DMS114 treated with DMSO at 0.1 percent for 48 hours (cell line): ENCODE data around the gene GEN1.

Experiments
- DNase-seq: peaks from one replicate; lab custom pipeline; 2025; ENCODE audit not compliant: unreplicated experiment; lab: John Stamatoyannopoulos, UW

The GEN1 gene

DNA sequence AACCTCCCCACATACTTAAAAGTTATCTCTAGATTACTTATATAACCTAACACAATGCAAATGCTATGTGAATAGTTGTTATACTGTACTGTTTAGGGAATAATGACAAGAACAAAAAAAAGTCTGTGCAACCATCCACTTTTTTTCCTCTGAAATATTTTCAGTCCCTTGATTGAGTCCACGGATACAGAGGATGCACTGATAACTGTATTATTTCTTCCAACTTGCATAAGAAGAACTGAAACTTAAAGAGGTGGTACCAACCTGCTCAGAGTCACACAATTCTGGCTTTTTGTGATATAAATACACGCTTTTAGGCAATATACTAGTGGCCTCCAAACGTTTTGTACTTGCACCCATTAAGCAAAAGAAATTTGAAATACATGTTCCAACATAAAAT, 1.7 kb upstream of the GEN1 start:
- no peak for DNase-seq

DNA sequence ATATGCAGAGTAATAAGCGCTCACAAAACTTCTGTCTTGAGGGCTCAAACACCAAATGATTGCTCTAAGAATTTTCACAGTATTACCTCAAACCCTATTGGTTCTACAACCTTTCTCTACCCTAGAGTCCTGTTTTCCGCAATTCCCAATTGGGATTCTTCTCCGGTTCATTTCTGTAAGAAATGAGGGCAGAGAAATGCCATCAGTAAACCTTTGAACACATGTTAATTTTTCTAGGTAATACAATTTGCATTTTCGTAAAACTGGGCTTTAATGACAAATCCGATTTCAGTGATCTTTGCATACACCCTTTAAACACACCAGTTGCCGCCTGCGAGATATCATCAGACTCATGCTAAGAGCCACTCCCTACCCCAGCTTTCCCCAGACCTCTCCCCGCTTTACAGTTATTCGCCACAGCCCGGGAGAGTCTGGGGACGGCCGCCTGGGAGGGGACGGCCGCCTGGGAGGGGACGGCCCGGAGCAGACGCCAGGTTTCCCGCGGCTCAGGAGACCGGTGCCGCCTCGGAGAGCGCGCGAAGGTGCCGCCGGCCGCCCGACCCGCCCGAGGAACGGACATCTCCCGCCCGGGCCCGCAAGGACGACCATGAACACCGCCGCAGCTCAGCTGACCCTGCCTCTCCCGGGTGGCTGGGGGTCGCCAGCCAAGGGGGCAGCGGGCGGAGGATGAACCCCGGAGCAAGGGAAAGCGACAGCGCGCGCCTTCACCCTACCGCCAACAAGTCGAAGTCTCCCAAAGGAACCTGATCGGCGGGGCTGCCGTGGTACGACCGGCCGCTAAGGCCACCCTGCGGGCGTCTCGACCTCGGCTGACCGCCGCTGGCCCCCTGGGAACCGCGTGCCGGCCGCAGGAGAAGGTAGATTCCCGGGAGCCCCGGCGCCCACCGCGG, 791 bp upstream of the GEN1 start:
- no peak for DNase-seq

DNA sequence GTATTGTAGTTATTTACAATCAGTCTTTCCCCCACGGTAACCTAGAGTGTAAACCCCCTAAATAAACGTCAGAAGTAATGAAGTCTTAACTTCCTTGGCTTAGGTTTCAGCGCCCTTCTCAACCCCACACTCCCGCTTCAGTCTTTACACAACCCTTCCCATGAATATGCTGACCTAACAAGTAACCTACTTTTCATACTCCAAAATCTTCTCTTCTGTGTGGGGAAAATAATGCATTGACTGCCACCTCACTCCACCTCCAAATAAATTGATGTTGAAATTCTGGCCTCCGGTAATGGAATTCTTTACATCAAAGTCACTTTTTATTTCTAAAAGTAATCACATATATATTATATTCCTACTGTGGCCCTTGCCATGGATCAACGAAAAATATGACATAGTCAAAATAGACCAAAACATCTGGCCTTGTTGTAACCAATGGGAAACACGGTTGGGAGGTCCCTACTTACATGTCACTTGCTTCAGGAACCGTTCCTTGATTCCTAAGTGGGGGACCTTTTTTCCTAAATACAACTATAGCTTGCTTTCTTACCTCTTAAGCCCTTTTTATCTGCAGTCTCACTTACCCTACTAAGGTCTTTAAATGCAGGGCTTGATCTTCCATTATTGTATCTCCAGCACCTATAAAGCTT, 961 bp downstream of the GEN1 start:
- no peak for DNase-seq

DNA sequence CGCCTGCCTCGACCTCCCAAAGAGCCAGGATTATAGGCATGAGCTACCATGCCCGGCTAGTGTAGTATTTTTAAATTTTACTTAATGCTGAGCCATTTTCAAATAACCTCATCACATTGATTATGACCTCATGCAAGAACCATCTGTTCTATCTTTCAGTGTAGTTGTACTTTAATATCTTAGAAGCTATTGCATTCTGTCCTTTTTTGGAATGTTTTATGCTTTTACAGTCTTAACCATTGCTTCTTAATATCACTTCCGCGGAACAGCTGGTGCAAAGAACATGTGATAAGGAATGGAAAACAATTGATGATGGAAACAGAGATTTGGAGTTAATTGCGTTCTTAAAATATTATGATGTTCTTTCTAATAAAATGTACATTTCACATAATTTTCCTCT, 2.7 kb downstream of the GEN1 start:
- no peak for DNase-seq

DNA sequence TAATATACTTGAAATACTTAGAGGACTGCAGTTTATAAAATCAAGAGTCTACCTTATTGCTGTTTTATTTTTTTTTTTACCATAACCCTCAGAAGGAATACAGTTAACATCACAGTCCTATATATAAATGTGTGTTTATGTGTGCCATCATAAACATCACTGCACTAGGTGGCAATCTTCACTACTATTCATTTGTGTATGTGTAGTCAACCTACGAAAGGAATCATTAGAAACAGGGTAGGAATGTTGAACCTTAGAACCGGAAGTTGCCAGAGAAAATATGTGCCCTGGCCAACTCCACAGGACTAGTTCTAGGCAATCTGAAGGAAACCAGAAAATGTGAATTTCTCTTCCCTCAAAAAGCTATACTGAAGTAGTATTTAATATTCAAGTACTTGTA, 3.4 kb downstream of the GEN1 start:
- no peak for DNase-seq

DNA sequence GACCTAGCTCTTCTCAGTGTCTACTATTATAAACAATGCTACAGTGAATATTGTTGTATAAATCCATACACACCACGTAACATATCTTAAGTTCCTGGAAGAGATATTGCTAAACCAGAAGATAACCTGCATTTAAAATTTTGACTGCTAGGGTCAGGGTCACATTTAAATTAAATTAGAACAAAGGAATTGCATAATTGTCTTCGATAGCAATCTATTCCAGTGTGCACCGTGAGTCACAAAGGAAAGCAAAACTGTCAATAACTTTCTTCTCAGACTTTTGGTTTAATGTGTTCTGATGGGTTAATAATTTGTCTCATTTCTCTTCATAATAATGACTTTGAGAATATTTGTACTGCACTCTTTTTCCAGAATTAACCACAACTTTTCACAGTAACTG, 4.2 kb downstream of the GEN1 start:
- no peak for DNase-seq

DNA sequence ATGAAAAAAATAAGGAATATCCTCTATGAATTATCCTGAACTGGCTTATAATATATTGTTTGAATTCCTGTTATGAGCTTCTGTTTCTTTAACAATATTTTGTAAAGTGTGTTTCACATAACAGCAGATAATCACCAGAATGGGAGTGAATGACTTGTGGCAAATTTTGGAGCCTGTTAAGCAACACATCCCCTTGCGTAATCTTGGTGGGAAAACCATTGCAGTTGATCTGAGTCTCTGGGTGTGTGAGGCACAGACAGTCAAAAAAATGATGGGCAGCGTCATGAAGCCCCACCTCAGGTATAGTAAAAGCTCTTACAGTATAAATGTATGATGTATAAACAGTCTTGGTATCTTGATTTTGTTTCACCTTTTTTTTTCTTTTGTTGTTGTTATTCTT, 5.9 kb downstream of the GEN1 start:
- no peak for DNase-seq

DNA sequence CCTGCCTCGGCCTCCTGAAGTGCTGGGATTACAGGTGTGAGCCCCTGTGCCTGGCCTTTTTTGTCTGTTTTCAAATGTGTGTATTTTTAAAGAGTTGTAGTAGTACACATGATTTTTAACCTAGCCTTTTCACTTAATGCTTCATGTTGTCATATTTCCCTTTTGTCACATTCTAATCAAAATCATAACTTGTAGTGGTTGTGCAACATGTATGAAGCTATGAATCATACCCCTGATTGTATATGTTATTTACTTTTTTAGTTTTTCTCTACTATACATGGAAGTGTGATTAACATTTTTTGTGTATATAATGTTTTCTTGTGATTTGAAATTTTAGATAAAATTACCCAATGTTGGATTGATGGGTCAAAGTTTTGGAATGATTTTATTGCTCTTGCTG, 8.5 kb downstream of the GEN1 start:
- no peak for DNase-seq

DNA sequence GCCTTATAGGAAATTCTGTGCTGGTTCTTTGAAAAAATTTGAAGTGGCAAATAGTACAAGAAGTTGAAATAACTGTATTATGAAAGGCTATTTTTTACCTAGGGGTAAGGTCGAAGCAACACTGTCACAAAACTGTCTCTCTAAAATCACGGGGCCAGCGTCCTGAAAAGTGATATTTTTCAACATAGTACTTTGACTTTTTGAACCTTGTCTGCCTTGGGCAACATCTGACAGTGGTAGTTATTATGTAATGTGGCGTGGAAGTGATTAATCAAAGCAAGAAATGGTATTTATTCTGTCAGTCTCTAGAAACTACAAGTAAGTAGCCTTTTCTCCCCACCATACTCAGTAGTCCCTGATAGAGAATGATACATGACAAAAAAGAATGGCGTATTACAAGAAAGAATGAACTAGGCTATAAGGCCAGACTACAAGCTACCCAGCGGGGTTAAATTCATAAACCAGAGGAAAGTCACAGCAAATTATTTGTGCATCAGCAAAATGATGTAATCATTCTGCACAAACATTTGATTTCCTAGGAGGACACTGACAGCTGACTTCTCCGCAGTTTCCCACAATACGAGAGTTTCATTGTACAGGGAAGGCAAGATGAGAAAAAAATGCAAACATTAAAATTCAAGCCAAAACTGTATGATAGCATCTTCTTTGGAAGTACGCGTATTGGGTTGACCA, 9.8 kb downstream of the GEN1 start:
- DNase-seq, result no peak

DNA sequence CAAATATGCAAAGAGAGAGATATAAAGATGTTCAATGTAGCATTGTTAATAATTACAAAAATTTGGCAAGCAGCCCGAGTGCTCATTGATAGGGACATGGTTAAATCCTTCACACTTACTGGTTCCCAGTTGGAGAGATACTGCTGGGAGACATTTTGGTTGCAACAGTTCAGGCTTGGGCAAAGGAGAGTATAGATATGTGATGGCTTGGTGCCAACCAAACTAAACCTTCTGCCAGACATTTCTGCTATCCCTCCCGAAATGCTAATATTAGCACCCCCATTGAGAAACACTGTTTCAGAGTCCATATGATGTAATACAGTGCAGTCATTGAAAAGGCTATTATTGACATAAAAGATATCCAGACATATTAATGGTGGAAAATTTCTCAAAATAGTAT, 11.5 kb downstream of the GEN1 start:
- DNase-seq, result no peak

DNA sequence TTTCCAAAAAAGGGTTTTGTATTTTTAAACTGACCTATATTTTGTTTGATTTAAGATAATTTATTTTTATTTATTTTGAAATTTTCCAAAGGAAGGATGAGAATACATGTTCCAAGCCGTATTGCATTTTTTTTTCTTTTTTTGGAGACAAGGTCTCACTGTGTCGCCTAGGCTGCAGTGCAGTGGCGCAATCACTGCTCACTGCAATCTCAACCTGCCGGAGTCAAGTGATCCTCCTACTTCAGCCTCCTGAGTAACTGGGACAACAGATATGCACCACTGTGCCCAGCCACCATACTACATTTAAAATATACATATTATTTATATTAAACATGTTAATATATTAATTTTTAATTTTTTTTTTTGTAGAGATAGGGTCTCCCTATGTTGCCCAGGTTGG, 15.0 kb downstream of the GEN1 start:
- DNase-seq, result no peak

DNA sequence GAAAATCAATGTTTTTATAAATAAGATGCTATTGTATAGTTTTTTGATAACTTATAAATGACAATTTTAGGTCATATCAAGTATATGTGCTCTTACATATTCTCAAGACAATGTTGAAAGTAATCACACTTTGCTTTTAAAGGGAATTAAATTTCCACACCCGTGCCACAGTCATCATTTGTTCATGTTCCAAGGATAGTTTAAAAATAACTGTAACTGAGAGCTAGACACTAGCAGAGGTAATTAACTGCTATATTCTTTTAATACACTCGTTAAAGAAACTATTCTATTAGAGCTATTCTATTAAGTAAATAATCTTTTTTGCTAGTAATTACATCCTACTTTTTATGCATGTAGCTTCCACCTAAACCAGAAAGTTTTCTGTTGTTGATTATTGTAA, 18.0 kb downstream of the GEN1 start:
- DNase-seq, result no peak

DNA sequence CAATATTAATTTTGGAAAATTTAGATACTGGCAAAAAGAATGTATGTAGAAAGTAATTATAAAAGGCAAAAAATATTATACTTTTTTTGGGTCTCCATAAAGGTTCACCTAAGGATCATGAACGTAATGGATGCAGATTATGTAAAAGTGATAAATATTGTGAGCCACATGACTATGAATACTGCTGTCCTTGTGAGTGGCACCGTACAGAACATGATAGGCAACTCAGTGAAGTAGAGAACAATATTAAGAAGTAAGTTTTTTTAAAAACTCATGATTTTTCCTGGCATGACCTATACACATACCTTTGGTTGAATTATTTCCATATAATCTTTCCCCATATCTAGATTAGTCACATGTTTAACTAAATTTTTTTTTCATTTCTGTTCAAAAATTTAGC, 18.6 kb downstream of the GEN1 start:
- DNase-seq, result no peak

DNA sequence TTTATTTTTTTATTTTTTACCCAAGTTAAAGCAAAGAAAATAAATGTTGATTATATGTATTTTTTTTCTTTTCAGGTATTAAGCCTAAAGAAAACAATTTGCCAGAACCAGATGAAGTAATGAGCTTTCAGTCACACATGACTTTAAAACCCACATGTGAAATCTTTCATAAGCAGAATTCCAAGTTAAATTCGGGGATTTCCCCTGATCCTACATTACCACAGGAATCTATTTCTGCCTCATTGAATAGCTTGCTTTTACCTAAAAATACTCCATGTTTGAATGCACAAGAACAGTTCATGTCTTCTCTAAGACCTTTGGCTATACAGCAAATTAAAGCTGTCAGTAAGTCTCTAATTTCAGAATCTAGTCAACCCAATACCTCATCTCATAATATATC, 26.6 kb downstream of the GEN1 start:
- no peak for DNase-seq

DNA sequence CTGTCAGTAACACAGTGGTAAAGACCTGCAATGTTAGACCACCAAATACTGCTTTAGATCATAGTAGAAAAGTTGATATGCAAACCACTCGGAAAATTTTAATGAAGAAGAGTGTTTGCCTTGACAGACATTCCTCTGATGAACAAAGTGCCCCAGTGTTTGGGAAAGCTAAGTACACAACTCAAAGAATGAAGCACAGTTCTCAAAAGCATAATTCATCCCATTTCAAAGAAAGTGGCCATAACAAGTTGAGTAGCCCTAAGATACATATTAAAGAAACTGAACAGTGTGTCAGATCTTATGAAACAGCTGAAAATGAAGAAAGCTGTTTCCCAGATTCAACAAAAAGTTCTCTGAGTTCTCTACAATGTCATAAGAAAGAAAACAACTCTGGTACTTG, 27.5 kb downstream of the GEN1 start:
- no peak for DNase-seq

DNA sequence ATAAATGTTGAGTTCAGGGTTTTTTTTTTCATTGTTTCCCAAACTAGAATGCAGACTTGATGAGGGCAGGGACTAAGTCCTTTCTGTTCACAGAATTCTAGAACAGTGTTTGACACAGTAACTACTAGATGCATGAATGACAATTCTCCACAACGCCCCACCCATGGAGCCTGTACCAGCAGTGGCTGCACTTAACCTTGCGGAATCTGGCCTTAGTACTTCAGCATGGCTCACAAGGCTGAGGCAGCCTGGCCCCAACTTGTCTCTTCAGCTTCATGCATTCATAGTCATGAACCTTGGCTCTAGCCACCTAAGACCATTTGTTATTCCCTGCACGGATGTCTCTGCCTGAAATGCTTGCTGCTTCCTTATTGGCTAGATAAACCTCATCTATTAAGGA, 32.8 kb downstream of the GEN1 start:
- DNase-seq, result no peak

DNA sequence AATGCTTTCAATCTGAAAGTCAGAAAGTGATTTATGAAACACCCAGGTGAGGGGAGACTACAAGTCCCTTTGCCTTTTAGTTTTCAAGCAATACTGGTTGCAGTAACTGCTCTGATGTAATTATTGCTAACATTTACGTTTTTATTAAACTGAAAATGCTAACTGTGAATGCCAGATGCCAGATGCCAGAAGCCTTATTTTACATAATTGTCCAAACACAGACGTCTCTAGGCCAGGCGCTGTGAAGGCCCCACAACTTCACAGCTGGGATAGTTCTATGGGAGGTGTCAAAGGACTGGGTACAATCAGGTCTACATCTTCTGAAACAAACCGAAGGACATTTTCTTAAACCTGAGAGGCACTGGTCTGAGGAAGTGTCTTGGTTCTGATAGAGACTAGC, 34.8 kb downstream of the GEN1 start:
- DNase-seq, result no peak

DNA sequence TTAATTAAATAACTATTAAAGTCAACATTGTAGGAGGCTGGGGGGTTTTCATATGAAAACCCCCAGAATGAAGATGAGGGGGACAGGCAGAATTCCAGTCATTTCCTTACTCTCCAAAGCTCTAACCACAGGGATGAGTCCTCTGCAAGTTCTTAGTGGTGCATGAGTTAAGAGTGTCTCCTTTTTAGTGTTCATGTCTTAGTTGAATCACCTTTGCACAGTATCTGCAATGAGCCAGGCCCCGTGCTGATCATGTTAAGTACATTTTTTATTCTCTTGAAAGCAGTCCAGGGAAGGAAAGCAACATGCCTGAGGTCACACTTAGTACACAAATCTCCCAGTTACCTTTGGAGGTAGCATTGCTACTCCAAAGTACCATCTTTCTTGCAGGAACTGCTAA, 36.6 kb downstream of the GEN1 start:
- no peak for DNase-seq

DNA sequence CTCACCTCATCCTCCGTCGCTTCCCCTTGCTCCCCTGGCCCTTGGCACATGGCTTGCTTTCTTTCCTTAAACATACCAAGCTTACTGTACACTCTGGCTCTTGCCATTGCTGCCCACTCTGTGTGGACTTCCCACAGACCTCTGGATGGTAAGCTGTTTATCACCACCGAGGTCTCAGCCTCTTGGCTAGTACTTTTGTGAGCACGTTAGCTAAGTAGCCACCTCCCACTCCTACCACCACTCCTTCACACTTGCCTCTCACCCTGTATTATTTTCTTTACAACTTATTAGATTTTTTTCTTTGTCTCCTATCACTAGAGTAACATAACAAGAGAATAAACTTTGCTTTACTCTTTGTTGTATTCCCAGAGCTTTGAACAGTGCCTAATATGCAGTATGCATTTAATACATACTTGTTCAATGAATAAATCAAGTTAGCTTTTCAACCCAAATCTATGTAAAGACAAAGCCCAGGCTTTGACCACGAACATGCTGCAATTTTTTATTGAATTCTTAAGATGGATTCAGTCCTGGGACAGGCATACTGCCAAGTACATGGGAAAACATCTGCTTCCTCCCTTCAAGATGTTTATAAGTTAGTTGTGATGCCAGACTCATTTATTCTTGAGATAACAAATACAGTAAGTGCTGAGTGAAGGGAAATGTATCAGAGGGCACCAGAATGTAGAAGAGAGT, 37.3 kb downstream of the GEN1 start:
- DNase-seq, result no peak

DNA sequence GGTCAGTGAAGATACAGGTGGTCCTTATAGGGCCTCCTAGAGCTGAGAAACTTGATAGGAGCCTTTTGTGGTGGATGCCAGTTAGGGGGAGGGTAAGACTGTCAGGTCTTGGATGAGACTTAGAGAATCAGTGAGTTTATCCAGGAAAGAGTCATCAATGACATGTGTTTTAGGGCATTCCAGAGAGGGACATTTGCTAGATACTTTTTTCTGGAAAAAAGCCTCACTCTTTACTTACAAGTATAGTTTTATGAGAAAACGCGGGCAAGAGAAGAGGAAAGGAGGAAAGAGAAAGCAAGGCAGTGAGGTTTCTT, 37.8 kb downstream of the GEN1 start:
- DNase-seq, result no peak

DNA sequence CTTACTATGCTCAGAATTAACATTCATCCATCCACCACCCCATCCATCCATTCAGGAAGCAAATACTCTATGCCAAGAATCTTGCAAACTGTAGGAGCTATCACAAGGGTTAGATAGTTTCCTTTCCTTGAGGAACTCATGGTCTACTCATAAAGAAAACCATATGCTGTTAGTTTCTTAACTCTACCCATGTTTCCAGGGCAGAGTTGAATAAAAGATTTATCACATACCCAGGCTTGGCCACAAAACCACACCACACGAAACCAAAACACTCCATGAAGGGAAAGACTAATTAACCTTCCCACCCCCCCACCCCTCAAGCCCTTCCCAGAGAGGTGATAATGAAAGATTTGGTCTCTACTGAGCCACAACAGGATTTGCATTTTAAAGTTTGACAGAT, 38.6 kb downstream of the GEN1 start:
- DNase-seq, result no peak

DNA sequence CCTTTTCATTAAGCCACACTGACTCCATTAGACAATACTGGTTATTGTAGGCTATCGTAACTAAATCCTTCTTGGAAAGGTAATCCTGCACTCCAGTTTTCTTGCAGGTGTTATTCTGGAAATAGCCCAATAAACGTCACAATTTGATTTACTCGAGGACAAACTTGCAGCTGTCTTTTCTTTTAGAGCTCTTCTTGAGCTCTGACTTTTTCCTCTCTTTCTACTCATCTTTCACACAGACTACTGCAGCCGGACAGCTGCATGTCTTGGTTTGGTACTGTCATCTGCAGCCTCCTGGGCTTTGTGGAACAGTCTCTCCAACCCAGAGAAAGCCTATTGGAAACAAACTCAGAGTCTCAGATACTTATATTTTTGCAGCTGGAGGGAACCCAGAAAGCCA, 39.4 kb downstream of the GEN1 start:
- no peak for DNase-seq
